Stomach (tissue), 4 donors: ENCODE data around the gene CXCL6.

Source experiments
- CTCF ChIP-seq, 7 experiments: fragments of 450-650 bp in 4 of 7; fragments of 200-600 bp in 3 of 7; sonication (generic) in 3 of 7; IDR thresholded peaks; one replicate each; pipeline ENCODE4 v1.5.1; 2016 to 2019; ENCODE audit warnings: antibody characterized with exemption in 7 of 7, control low read depth in 2 of 7, mild to moderate bottlenecking in 1 of 7
- POLR2AphosphoS5 ChIP-seq, 3 donors: sonication (generic); formaldehyde crosslinking; IDR thresholded peaks; one replicate each; pipeline ENCODE4 v1.6.1; 2016; ENCODE audit warnings: antibody characterized with exemption in 3 of 3

GRCh38 chr4:73853246-73853704 lies 16.8 kb downstream of the CXCL6 start, which contains the start of gene PF4V1:
- TF ChIP-seq CTCF (IDR thresholded peaks at IDR 0.05) (peak in 2 of 7 experiments; percentile 11), POLR2AphosphoS5 (IDR thresholded peaks at IDR 0.05) (no peak)
